ENCODE results near the gene SMARCAD1.

Gene SMARCAD1

DNA sequence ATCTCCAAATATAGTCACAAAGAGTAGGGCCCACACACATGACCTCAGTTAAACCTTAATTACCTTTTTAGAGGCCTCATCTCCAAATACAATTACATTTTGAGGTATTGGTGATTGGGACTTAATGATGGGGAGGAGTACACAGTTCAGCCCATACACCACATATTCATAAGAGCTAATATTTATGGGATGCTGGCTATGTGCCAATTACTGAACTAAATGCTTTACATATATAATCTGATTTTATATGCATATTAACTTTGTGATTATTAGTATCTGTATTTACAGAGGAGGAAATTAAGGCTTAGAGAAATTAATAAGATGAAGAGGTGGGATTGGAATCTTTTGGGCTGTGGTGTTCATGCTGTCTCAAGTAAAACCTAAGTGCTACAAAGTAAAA lies 17.8 kb downstream of the SMARCAD1 start:
- no peak for TF ChIP-seq TAF1 (IDR thresholded peaks at IDR 0.05; ENCODE audit: borderline replicate concordance, insufficient read depth, low read length)
- TF ChIP-seq, protein P1, sequence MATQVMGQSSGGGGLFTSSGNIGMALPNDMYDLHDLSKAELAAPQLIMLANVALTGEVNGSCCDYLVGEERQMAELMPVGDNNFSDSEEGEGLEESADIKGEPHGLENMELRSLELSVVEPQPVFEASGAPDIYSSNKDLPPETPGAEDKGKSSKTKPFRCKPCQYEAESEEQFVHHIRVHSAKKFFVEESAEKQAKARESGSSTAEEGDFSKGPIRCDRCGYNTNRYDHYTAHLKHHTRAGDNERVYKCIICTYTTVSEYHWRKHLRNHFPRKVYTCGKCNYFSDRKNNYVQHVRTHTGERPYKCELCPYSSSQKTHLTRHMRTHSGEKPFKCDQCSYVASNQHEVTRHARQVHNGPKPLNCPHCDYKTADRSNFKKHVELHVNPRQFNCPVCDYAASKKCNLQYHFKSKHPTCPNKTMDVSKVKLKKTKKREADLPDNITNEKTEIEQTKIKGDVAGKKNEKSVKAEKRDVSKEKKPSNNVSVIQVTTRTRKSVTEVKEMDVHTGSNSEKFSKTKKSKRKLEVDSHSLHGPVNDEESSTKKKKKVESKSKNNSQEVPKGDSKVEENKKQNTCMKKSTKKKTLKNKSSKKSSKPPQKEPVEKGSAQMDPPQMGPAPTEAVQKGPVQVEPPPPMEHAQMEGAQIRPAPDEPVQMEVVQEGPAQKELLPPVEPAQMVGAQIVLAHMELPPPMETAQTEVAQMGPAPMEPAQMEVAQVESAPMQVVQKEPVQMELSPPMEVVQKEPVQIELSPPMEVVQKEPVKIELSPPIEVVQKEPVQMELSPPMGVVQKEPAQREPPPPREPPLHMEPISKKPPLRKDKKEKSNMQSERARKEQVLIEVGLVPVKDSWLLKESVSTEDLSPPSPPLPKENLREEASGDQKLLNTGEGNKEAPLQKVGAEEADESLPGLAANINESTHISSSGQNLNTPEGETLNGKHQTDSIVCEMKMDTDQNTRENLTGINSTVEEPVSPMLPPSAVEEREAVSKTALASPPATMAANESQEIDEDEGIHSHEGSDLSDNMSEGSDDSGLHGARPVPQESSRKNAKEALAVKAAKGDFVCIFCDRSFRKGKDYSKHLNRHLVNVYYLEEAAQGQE (IDR thresholded peaks at IDR 0.05; ENCODE audit: insufficient read depth in 1 of 2, low read depth in 2 of 2, low read length in 2 of 2) = no peak
- TF ChIP-seq SIN3A (IDR thresholded peaks at IDR 0.05; ENCODE audit: borderline replicate concordance, insufficient read depth, low read length) = no peak
- no peak for TF ChIP-seq POLR2AphosphoS5 (IDR thresholded peaks at IDR 0.05; ENCODE audit: low read depth, low read length)
- TF ChIP-seq FOXP2 (optimal IDR thresholded peaks at IDR 0.05; ENCODE audit: borderline replicate concordance, extremely low read depth, extremely low read length, insufficient read depth) = no peak

DNA sequence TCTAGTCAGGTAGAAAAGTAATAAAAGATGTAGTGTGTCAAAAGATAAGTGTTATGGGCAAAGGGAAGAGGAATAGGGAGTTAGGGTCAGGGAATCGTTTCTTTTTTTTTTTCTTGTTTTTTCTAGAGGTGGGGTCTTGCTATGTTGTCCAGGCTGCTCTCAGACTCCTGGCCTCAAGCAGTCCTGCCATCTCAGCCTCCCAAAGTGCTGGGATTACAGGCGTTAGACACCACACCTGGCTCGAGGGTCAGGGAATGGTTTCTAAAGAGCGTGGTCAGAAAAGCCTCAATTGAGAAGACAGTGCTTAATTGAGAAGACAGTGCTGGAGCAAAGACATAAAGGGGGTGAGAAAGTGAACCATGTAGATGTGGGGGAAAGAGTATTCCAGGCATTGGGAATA lies 19.1 kb downstream of the SMARCAD1 start:
- TF ChIP-seq, protein P1 (IDR thresholded peaks at IDR 0.05; ENCODE audit: insufficient read depth in 1 of 2, low read depth in 2 of 2, low read length in 2 of 2) = no peak
- TF ChIP-seq POLR2AphosphoS5 (IDR thresholded peaks at IDR 0.05; ENCODE audit: low read depth, low read length) = no peak
- TF ChIP-seq SIN3A (IDR thresholded peaks at IDR 0.05; ENCODE audit: borderline replicate concordance, insufficient read depth, low read length) = no peak
- no peak for TF ChIP-seq FOXP2 (optimal IDR thresholded peaks at IDR 0.05; ENCODE audit: borderline replicate concordance, extremely low read depth, extremely low read length, insufficient read depth)
- no peak for TF ChIP-seq TAF1 (IDR thresholded peaks at IDR 0.05; ENCODE audit: borderline replicate concordance, insufficient read depth, low read length)

DNA sequence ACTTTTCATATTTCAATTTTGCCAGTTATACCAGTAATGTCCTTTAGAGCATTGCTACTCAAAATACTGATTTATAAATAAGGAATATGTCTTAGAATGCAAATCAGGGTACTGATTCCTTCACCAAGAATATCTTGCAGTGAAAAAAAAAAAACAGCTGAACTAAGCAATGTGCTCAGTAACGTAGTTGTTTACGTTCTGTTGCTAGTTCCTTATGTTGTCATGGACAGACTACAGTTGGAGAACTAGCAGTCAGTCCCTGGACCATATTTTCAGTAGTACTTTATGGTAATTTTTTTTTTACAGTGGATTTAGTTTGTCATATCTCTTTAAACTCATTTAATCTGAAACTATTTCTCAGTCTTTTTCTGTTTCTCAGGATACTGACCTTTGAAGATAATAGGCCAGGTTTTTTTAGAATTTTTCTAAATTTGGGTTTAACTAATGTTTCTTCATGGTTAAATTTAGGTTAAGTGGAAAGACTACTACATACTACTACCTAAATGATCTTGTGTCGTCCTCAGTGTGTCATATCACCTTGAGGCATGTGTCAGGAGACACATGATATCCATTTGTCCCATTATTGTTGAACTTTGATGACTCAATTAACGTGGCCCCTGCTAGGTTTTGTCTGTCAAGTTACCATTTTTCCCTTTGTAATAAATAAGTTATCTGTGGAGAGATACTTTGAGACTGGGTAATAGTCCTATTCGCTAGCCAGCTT lies 21.0 kb downstream of the SMARCAD1 start:
- TF ChIP-seq SIN3A (IDR thresholded peaks at IDR 0.05; ENCODE audit: borderline replicate concordance, insufficient read depth, low read length) = no peak
- no peak for TF ChIP-seq TAF1 (IDR thresholded peaks at IDR 0.05; ENCODE audit: borderline replicate concordance, insufficient read depth, low read length)
- no peak for TF ChIP-seq POLR2AphosphoS5 (IDR thresholded peaks at IDR 0.05; ENCODE audit: low read depth, low read length)
- TF ChIP-seq, protein P1 (IDR thresholded peaks at IDR 0.05; ENCODE audit: insufficient read depth in 1 of 2, low read depth in 2 of 2, low read length in 2 of 2) = no peak
- TF ChIP-seq FOXP2 (optimal IDR thresholded peaks at IDR 0.05; ENCODE audit: borderline replicate concordance, extremely low read depth, extremely low read length, insufficient read depth) = no peak

DNA sequence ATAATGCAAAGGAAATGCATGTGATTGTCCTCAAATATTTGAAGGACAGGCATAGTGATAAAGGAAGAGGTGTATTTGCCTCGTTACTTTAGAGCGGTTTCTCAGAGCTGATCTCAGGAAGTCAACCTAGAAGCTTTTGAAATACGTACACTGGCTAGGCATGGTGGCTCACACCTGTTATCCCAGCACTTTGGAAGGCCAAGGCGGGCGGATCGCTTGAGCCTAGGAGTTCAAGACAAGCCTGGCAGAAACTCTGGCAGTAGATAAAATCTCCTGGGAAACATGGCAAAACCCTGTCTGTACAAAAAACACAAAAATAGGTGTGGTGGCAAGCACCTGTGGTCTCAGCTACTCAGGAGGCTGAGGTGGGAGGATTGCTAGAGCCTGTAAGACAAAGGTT lies 24.9 kb downstream of the SMARCAD1 start:
- TF ChIP-seq FOXP2 (optimal IDR thresholded peaks at IDR 0.05; ENCODE audit: borderline replicate concordance, extremely low read depth, extremely low read length, insufficient read depth) (no peak), SIN3A (IDR thresholded peaks at IDR 0.05; ENCODE audit: borderline replicate concordance, insufficient read depth, low read length) (no peak), POLR2AphosphoS5 (IDR thresholded peaks at IDR 0.05; ENCODE audit: low read depth, low read length) (no peak), TAF1 (IDR thresholded peaks at IDR 0.05; ENCODE audit: borderline replicate concordance, insufficient read depth, low read length) (no peak)
- TF ChIP-seq, protein P1 (IDR thresholded peaks at IDR 0.05; ENCODE audit: insufficient read depth in 1 of 2, low read depth in 2 of 2, low read length in 2 of 2) = no peak
